ENCODE measurements around the gene BEST4. TPM values are rescaled to one million over a fixed set of nuclear protein-coding genes. Genes with fewer than 3 reads are reported as not detected.
A peak's percentile ranks its signal among the peaks of the same experiment; 100 is the strongest.

The BEST4 gene
- total RNA-seq, 1 donor, result not detected

GRCh38 chr1:44786841-44787426 lies 1.0 kb downstream of the BEST4 start:
- no peak overlapping the region for H3K4me3 ChIP-seq (ENCODE audit: low read depth, low read length)
- TF ChIP-seq, protein P1, sequence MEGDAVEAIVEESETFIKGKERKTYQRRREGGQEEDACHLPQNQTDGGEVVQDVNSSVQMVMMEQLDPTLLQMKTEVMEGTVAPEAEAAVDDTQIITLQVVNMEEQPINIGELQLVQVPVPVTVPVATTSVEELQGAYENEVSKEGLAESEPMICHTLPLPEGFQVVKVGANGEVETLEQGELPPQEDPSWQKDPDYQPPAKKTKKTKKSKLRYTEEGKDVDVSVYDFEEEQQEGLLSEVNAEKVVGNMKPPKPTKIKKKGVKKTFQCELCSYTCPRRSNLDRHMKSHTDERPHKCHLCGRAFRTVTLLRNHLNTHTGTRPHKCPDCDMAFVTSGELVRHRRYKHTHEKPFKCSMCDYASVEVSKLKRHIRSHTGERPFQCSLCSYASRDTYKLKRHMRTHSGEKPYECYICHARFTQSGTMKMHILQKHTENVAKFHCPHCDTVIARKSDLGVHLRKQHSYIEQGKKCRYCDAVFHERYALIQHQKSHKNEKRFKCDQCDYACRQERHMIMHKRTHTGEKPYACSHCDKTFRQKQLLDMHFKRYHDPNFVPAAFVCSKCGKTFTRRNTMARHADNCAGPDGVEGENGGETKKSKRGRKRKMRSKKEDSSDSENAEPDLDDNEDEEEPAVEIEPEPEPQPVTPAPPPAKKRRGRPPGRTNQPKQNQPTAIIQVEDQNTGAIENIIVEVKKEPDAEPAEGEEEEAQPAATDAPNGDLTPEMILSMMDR (IDR thresholded peaks at IDR 0.05; ENCODE audit: insufficient read depth, low read depth, low read length), result no peak
- no peak for DNase-seq (ENCODE audit: low read depth)

DNA sequence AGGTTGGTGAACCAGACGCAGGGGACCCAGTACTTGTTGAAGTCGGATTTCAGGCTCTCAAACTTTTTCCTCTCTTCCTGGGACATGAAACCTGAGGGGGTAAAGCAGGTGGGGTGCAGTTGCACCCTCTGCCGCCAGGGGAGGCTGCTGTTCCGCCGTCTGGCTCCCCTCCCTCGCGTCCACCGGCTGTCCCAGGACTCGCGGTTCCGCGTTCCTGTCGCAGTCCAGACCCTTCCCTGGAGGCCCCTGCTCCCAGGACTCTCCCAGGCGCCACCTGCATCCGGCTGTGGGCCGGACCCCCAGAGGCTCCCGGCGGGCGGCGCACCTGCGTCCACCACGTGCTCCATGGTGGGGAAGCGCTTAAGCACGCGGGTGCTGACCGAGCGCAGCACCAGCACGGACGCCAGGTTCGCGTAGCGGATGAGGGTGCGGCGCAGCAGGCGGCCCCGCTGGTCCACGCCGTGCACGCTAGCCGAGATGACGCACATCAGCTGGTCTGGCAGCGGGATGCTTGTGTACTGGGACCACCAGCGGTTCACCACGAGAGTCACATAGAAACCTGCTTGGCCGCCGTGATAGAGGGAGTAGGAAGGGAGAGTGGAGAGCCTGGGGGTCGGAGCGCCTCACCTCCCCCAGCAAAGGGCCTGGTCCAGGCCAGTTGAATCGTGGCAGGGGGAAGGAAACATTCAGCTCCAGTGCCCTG lies 1.7 kb downstream of the BEST4 start:
- DNase-seq (ENCODE audit: low read depth), result peak; percentile 56
- peak overlapping the region; percentile 59 for H3K4me3 ChIP-seq (ENCODE audit: low read depth, low read length)
- TF ChIP-seq, protein P1 (IDR thresholded peaks at IDR 0.05; ENCODE audit: insufficient read depth, low read depth, low read length), result peak; percentile 98

DNA sequence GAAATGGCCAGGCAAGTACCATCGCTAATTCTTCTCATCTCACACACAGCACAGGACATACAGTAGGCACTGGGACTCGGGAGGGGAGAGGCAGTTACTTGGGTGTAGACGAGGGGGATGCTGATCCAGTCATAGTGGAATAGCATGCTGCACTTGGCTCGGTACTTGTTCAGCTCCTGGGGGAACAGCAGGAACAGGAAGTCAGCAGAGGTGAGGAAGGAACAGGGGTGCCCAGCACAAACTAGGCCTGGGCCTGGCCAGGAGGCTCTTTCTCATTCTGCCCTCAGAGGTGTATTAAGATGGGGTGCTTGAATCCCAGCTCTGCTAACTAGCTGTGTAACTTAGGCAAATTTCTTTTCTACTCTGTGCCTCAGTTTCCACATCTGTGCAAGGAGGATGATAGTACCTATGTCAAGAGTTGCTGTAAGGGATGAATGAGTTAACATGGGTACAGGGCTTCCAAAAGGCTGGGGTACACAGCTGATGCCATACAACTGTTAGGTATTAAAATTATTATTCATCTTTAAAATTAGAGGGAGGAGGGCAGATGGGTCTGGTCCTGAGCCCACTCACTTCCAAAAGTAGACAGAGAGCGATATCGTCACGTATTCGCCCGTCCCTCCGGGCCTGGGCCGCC lies 2.4 kb downstream of the BEST4 start:
- H3K4me3 ChIP-seq (ENCODE audit: low read depth, low read length), result peak overlapping the region; percentile 59
- DNase-seq (ENCODE audit: low read depth), result no peak
- TF ChIP-seq, protein P1 (IDR thresholded peaks at IDR 0.05; ENCODE audit: insufficient read depth, low read depth, low read length), result no peak

DNA sequence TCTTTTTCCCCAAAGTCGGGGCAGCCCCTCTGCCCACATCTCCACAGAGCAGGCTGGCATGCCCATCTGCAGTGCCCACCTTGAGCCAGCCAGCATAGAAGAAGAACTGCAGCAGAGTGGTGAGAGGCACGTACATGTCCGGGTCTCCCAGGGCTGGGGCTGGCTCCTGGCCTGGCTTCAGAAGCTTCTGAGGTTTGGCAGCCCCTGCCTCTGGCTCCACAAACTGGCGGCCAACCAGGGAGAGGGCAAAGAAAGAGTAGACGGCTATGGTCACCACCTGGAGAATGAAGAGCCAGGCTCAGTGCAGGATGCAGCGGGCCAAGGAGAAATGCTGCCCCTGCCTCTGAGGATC lies 3.0 kb downstream of the BEST4 start:
- no peak overlapping the region for H3K4me3 ChIP-seq (ENCODE audit: low read depth, low read length)
- TF ChIP-seq, protein P1 (IDR thresholded peaks at IDR 0.05; ENCODE audit: insufficient read depth, low read depth, low read length), result no peak
- no peak for DNase-seq (ENCODE audit: low read depth)

DNA sequence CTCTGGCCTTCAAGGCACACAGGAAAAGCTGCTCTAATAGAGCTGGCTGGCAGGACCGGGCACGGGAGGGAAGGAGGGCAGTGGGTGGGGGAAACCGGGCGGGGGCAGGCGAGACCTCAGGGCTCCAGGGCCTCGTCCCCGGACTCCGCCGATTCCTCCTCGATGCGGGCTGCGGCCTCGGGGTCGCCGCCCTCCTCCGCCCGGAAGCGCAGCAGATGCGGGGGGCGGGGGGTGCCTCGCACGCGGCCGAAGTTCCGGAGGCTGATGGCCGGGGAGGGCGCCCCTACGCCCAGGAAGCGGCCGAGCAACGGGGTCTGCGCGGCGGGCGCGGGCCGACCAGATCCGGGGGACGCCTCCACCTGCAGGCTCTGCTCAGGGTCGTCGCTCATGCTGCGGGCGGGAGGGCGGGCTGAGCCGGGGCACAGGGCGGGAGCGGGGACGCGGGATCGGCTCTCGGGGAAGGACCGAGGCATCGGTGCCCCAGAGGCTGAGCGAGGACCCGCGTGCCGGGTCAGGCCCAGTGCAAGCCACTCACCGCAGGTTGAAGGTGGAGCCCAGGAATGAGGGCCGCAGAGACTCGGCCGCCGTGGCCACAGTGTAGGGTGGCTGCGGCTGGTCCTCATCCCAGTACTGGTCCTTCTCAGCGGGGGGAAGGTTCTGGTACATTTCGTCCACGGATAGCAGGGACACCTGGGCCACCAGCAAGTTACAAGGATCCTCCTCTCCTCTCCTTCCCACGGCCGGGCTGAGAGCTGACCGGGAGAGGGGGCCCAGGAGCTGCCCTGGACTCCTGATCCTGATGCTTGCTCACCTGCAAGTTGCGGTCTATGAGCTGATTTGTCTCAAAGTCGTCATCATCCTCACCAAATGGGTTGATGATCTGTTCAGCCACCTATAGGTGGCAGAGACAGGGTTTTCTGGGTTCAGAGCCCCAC lies 3.6 kb downstream of the BEST4 start:
- TF ChIP-seq, protein P1 (IDR thresholded peaks at IDR 0.05; ENCODE audit: insufficient read depth, low read depth, low read length), result no peak
- no peak for DNase-seq (ENCODE audit: low read depth)
- peak overlapping the region; percentile 36 for H3K4me3 ChIP-seq (ENCODE audit: low read depth, low read length)

GRCh38 chr1:44783697-44784093 lies 4.3 kb downstream of the BEST4 start:
- TF ChIP-seq, protein P1 (IDR thresholded peaks at IDR 0.05; ENCODE audit: insufficient read depth, low read depth, low read length), result no peak
- DNase-seq (ENCODE audit: low read depth), result no peak
- peak overlapping the region; percentile 36 for H3K4me3 ChIP-seq (ENCODE audit: low read depth, low read length)

Data from fibroblast of villous mesenchyme (primary cell).